HG02610 (cell line): Measurements from ENCODE around the gene WLS.

Source experiments
- ATAC-seq: cut with Tn5 transposase; IDR thresholded peaks from one replicate; pipeline ENCODE4 v1.9.1; 2021; ENCODE audit warnings: mild to moderate bottlenecking, moderate library complexity; ENCODE audit not compliant: unreplicated experiment

The WLS gene

GRCh38 chr1:68228851-68229250 lies 3.5 kb downstream of the WLS start:
- ATAC-seq = no peak

- ATAC-seq = no peak
These were observed 4.7 kb downstream of the WLS start for GRCh38 chr1:68227598-68227997.

- no peak for ATAC-seq
These were observed 6.5 kb downstream of the WLS start for GRCh38 chr1:68225781-68226180.

- no peak for ATAC-seq
These were observed 8.6 kb downstream of the WLS start for GRCh38 chr1:68223687-68224086.

GRCh38 chr1:68221980-68222373 lies 10.3 kb downstream of the WLS start:
- ATAC-seq = no peak

GRCh38 chr1:68221001-68221979 lies 11.0 kb downstream of the WLS start:
- no peak for ATAC-seq

- ATAC-seq = no peak
These were observed 11.9 kb downstream of the WLS start for GRCh38 chr1:68220420-68220819.

- no peak for ATAC-seq
These were observed 13.8 kb downstream of the WLS start for GRCh38 chr1:68218490-68218889.

GRCh38 chr1:68217618-68218017 lies 14.7 kb downstream of the WLS start:
- ATAC-seq = no peak

GRCh38 chr1:68217060-68217554 lies 15.2 kb downstream of the WLS start:
- no peak for ATAC-seq

- ATAC-seq = no peak
These were observed 16.1 kb downstream of the WLS start for GRCh38 chr1:68216089-68216772.

GRCh38 chr1:68213843-68214242 lies 18.5 kb downstream of the WLS start:
- no peak for ATAC-seq

GRCh38 chr1:68211761-68212380 lies 20.5 kb downstream of the WLS start:
- no peak for ATAC-seq

- no peak for ATAC-seq
These were observed 21.5 kb downstream of the WLS start for GRCh38 chr1:68210829-68211228.

- no peak for ATAC-seq
These were observed 22.3 kb downstream of the WLS start for GRCh38 chr1:68210027-68210426.

- no peak for ATAC-seq
These were observed 25.3 kb downstream of the WLS start for GRCh38 chr1:68206848-68207689.

- ATAC-seq = peak; percentile 64
These were observed 26.4 kb downstream of the WLS start for GRCh38 chr1:68205794-68206358.

- ATAC-seq = no peak
These were observed 27.2 kb downstream of the WLS start for GRCh38 chr1:68204977-68205630.

GRCh38 chr1:68202239-68202832 lies 30.0 kb downstream of the WLS start:
- ATAC-seq = no peak
